Measurements from ENCODE around the gene RNF7. TPM values are rescaled to one million over a fixed set of nuclear protein-coding genes. Genes with fewer than 3 reads are reported as not detected.

Gene RNF7
- total RNA-seq, 1 donor from 2014 or later, result 76.3 TPM

DNA sequence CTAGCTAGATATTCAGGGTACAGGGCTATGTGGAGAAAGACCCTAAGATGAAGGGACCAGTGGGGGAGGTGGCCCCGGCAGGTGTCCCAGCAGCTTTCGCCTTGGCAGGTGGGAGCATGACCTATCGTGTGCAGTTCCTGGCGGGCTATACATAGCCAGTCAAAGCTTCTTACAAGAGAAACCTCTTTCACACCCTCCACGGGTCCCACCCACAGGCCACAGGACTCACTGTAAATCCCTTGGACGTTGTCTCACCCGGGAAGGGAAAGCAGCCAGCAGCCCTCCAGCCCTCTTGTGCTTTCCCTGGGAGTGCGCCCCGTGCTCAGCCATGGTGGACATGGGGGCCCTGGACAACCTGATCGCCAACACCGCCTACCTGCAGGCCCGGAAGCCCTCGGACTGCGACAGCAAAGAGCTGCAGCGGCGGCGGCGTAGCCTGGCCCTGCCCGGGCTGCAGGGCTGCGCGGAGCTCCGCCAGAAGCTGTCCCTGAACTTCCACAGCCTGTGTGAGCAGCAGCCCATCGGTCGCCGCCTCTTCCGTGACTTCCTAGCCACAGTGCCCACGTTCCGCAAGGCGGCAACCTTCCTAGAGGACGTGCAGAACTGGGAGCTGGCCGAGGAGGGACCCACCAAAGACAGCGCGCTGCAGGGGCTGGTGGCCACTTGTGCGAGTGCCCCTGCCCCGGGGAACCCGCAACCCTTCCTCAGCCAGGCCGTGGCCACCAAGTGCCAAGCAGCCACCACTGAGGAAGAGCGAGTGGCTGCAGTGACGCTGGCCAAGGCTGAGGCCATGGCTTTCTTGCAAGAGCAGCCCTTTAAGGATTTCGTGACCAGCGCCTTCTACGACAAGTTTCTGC is 40.1 kb downstream of the RNF7 start:
- peak; percentile 65 for DNase-seq (ENCODE audit: low spot score)

DNA sequence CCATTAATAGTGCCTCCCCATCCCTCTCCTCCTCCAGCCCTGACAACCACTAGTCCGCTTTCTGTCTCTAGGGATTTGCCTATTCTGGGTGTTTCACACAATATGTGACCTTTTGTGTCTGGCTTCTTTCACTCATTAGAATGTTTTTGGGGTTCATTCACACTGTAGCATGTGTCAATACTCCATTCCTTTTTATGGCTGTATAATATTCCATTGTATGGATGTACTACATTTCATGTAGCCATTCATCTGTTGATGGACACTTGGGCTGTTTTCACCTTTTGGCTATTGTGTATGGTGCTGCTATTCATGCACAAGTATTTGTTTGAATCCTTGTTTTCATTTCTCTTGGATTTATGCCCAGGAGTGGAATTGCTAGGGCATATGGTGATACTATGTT is 41.6 kb downstream of the RNF7 start:
- no peak for DNase-seq (ENCODE audit: low spot score)

- peak; percentile 4 for DNase-seq (ENCODE audit: low spot score)
These were observed 44.4 kb downstream of the RNF7 start for GRCh38 chr3:141782386-141782932.

- DNase-seq (ENCODE audit: low spot score), result peak; percentile 33
These were observed 45.5 kb downstream of the RNF7 start for GRCh38 chr3:141783632-141784031.

DNA sequence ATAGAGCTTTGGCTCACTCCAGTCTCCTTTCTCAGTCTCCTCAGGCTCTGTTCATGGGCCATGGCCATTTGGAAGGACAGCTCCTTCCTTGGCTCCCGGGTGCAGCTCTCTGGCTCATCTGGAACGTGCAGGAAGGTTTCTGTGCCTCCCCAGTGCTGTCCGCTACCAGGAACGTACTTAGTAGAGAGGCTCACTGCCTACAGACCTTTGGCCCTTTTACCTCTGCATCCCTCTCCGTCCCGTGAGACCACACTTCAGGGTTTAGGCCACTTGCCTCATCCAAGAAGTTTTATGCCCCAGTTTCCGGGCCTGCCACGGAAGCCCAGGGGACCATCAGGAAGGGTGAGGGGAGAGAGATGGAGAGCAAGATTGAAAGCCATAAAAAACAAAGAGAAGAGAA is 46.0 kb downstream of the RNF7 start:
- peak; percentile 45 for DNase-seq (ENCODE audit: low spot score)

- peak; percentile 26 for DNase-seq (ENCODE audit: low spot score)
These were observed 46.4 kb downstream of the RNF7 start for GRCh38 chr3:141784531-141784930.

DNA sequence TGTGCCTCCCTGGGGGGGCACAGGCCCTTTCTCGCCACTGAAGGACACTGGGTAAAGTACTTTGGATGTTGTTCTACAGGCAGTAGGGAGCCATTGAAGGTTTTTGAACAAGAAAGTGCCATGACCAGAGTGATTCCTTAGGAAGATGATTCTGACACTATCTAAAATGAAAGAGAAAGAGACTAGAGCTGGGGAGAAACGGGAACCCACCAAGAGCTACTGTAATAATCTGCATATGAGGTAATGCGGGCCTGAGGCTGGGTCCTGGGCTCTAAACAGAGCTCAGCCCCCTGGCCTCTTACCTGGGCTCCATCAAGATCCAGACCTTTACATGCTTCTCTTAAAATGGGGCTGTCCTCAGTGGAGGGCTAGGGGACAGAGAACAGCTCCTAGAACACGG is 50.1 kb downstream of the RNF7 start:
- no peak for DNase-seq (ENCODE audit: low spot score)

GRCh38 chr3:141788750-141789149 is 50.7 kb downstream of the RNF7 start:
- peak; percentile 64 for DNase-seq (ENCODE audit: low spot score)

GRCh38 chr3:141789281-141789680 is 51.2 kb downstream of the RNF7 start:
- peak; percentile 37 for DNase-seq (ENCODE audit: low spot score)

GRCh38 chr3:141790171-141790570 is 52.1 kb downstream of the RNF7 start:
- DNase-seq (ENCODE audit: low spot score), result no peak

DNA sequence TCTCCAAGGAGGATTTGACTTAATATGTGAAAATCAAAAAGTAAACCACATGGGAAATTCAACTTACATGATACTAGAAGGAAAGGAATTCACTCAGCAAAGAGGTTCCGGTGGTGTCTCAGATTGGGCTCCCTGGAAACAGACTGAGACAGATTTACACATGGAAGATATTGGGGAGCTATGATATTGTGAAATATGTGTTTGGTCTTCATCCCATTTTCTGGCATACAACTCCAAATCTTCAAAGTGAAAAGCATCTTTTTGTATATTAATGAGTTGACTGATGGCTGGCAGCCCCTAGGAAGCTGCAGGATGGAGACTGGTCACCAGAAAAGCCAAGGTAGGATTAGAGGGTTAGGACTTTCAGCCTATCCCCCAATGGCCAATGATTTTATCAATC is 54.4 kb downstream of the RNF7 start:
- no peak for DNase-seq (ENCODE audit: low spot score)

DNA sequence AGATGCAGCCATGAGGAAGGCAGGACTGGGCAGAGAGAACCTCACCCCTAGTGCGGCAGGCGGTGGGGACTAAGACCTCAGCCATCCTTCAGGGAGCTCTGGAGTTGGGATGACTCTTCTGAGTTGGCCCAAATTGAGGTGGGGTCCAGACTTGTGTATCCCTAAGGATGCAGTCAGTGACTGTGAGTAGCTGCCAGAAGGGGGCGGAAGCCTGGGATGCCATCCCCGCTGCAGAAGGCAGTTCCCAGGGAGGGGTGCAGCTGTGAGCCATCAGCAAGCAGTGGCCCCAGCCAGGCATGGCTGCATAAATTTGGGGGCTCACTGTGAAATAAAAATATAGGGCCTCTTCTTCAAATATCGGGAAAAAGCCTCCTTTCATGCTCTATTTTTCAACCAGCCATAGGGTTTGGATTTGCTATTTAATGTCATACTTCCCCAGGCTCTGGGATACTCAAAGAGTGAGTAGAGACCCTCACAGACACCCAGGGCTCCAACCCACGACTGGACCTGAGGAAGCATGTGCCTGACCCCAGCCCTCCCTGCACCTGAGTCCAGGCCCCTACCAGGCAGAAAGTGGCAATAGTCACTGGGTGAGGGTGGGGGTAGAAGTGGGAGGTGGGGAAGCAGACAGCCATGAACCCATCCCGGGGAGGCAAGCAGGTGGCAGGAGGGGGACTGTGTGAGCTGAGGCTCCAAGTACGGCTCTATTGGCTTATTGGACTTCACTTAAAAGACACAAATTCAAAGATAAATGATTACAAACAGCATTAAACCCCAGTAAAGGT is 55.6 kb downstream of the RNF7 start:
- no peak for DNase-seq (ENCODE audit: low spot score)

DNA sequence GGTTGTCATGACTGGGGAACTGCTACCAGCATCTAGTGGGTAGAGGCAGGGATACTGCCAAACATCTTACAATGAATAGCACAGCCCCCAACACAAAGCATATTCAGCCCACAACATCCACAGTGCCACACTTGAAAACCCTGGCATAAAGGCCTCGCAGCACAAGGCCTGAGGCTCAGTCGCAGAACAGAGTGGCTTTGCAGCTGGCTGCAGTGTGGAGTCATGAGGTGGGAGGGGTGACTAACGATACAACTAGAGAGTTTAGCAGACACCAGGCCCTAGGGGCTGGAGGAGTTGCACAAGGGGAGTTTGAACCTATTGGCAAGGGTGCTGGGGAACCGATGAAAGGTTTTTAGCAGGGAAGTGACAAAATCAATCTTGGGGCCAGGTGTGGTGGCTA is 57.2 kb downstream of the RNF7 start:
- DNase-seq (ENCODE audit: low spot score), result no peak

GRCh38 chr3:141795741-141796080 is 57.6 kb downstream of the RNF7 start:
- no peak for DNase-seq (ENCODE audit: low spot score)

- no peak for DNase-seq (ENCODE audit: low spot score)
These were observed 58.2 kb downstream of the RNF7 start for GRCh38 chr3:141796081-141796888.

Other genes starting within 250 kb of the RNF7 start
- gene GRK7, start 25.1 kb downstream of the RNF7 start, total RNA-seq, result not detected
- 354 TPM for gene ATP1B3, start 138.3 kb downstream of the RNF7 start, total RNA-seq

Data from mesenteric fat pad (tissue), 1 donor.